Kidney glomerular epithelial cell (primary cell): Measurements from ENCODE around the gene LTA4H.

ENCODE experiments used
- DNase-seq: peaks from one replicate; lab custom pipeline; 2025; lab: John Stamatoyannopoulos, UW

Gene LTA4H

GRCh38 chr12:95956557-95957145 is 78.7 kb downstream of the LTA4H start:
- no peak for DNase-seq

GRCh38 chr12:95955549-95956159 is 79.7 kb downstream of the LTA4H start:
- no peak for DNase-seq

- DNase-seq, result no peak
Measured at GRCh38 chr12:95953000-95953399, 82.4 kb downstream of the LTA4H start.

GRCh38 chr12:95951515-95951914 is 83.9 kb downstream of the LTA4H start:
- DNase-seq, result no peak
